HCT116 (cell line): ENCODE measurements around the gene PMEPA1. TPM values are rescaled to one million over a fixed set of nuclear protein-coding genes. Genes with fewer than 3 reads are reported as not detected.

ENCODE experiments used
- ATAC-seq: fragments of 200-7000 bp; cut with Tn5 transposase; 2 replicates; pipeline ENCODE4 v1.9.1; 2020; ENCODE audit warnings: mild to moderate bottlenecking, moderate library complexity
- BruUV-seq: library from RNA; stranded (reverse); fragments of 400-500 nt; replicated peaks from 2 replicates; lab custom pipeline; 2021; lab: Mats Ljungman, UMichigan
- CTCF ChIA-PET: fragments of 300-600 bp; sonication (Branson Sonifier 250); formaldehyde crosslinking; loops from one replicate; lab custom pipeline; 2021; ENCODE audit warnings: antibody characterized with exemption; lab: Charles Lee
- POLR2A ChIA-PET: fragments of 300-600, 350-600 bp; sonication (Branson Sonifier 250); formaldehyde crosslinking; loops from one replicate; lab custom pipeline; 2021; ENCODE audit warnings: antibody characterized with exemption; lab: Charles Lee
- RAD21 ChIA-PET, 2 experiments: fragments of 300-600 bp; sonication (Branson Sonifier 250); formaldehyde crosslinking; loops; one replicate each; lab custom pipeline; 2023; ENCODE audit warnings: low total read pairs in 2 of 2; ENCODE audit not compliant: uncharacterized antibody in 2 of 2, unreplicated experiment in 2 of 2, low non-redundant PET in 1 of 2; lab: Charles Lee
- DNase-seq: peaks from one replicate; pipeline ENCODE4 v3.0.0-alpha.2; 2010; ENCODE audit warnings: low read depth, low spot score
- H2AFZ ChIP-seq: fragments of 200-600 bp; shearing (Covaris generic), sonication (generic); 2 replicates; pipeline ENCODE4 v1.6.1; 2017; ENCODE audit warnings: low read depth, mixed run types, mixed read lengths, antibody characterized with exemption, low read length; ENCODE audit not compliant: poor library complexity, severe bottlenecking
- H3K27ac ChIP-seq: 2 replicates; pipeline ENCODE4 v1.5.1; 2012; ENCODE audit warnings: low read depth, low read length
- H3K27me3 ChIP-seq: fragments of 200-600 bp; sonication (generic); 2 replicates; pipeline ENCODE4 v1.6.1; 2016; ENCODE audit warnings: mixed run types, low read length, mixed read lengths; ENCODE audit not compliant: insufficient read depth
- H3K36me3 ChIP-seq, 2 experiments: fragments of 200-500 bp in 1 of 2; fragments of 200-600 bp in 1 of 2; sonication (Bioruptor generic) in 1 of 2; sonication (generic) in 1 of 2; 2 replicates each; pipeline versions ENCODE4 v1.5.1 to v1.6.1; 2014 to 2016; ENCODE audit warnings: low read length in 2 of 2, inconsistent platforms in 1 of 2, mixed read lengths in 1 of 2, mixed run types in 1 of 2; ENCODE audit not compliant: insufficient read depth in 2 of 2, control insufficient read depth in 1 of 2
- H3K4me1 ChIP-seq, 2 experiments: fragments of 200-600 bp in 1 of 2; sonication (generic) in 1 of 2; 2 replicates each; pipeline versions ENCODE4 v1.5.1 to v1.6.1; 2012 to 2017; ENCODE audit warnings: low read length in 2 of 2, inconsistent platforms in 1 of 2, mild to moderate bottlenecking in 1 of 2, mixed read lengths in 1 of 2, mixed run types in 1 of 2, moderate library complexity in 1 of 2; ENCODE audit not compliant: insufficient read depth in 2 of 2, control insufficient read depth in 1 of 2
- H3K4me2 ChIP-seq: fragments of 200-600 bp; sonication (generic); 2 replicates; pipeline ENCODE4 v1.6.1; 2017; ENCODE audit warnings: mixed run types, low read length, mixed read lengths
- H3K4me3 ChIP-seq, 2 experiments: fragments of 200-600 bp in 1 of 2; sonication (generic) in 1 of 2; replicated peaks in 1 of 2; 2 replicates each; pipeline ENCODE4 v1.5.1; 2011 to 2016; ENCODE audit warnings: low read length in 2 of 2, control low read depth in 1 of 2, low read depth in 1 of 2, mild to moderate bottlenecking in 1 of 2, mixed read lengths in 1 of 2, mixed run types in 1 of 2
- H3K79me2 ChIP-seq: fragments of 200-600 bp; sonication (generic); 2 replicates; pipeline ENCODE4 v1.6.1; 2017; ENCODE audit warnings: mild to moderate bottlenecking, mixed run types, low read length, moderate library complexity, mixed read lengths; ENCODE audit not compliant: insufficient read depth
- H3K9ac ChIP-seq: fragments of 200-600 bp; sonication (generic); 2 replicates; pipeline ENCODE4 v1.6.1; 2016; ENCODE audit warnings: low read length, mixed read lengths
- H3K9me2 ChIP-seq: fragments of 200-600 bp; sonication (generic), shearing (Covaris generic); 2 replicates; pipeline ENCODE4 v1.6.1; 2017; ENCODE audit warnings: mixed run types, mild to moderate bottlenecking, moderate library complexity; ENCODE audit not compliant: insufficient read depth
- H3K9me3 ChIP-seq, 2 experiments: fragments of 200-500 bp in 1 of 2; fragments of 200-600 bp in 1 of 2; sonication (Bioruptor generic) in 1 of 2; sonication (generic) in 1 of 2; 2 replicates each; pipeline ENCODE4 v1.6.1; 2014 to 2017; ENCODE audit warnings: low read length in 2 of 2, mixed read lengths in 2 of 2, inconsistent platforms in 1 of 2, low read depth in 1 of 2, mild to moderate bottlenecking in 1 of 2, mixed run types in 1 of 2, moderate library complexity in 1 of 2; ENCODE audit not compliant: control insufficient read depth in 1 of 2, insufficient read depth in 1 of 2
- H4K20me1 ChIP-seq: fragments of 200-600 bp; sonication (generic), shearing (Covaris generic); 2 replicates; pipeline ENCODE4 v1.6.1; 2017; ENCODE audit warnings: mixed run types, mild to moderate bottlenecking, moderate library complexity; ENCODE audit not compliant: insufficient read depth
- ATF3 ChIP-seq: IDR thresholded peaks from 2 replicates; pipeline ENCODE4 v1.6.1; 2012
- CBX3 ChIP-seq: IDR thresholded peaks from 2 replicates; pipeline ENCODE4 v1.6.1; 2012; ENCODE audit warnings: low read depth
- CEBPB ChIP-seq: IDR thresholded peaks from 2 replicates; pipeline ENCODE4 v1.6.1; 2012; ENCODE audit warnings: low read depth
- CTCF ChIP-seq, 3 experiments: fragments of 200-600 bp in 1 of 3; sonication (generic) in 1 of 3; IDR thresholded peaks in 2 of 3; conservative IDR thresholded peaks in 1 of 3; 2 replicates each; pipeline ENCODE4 v1.5.1; 2012 to 2017; ENCODE audit warnings: low read depth in 2 of 3, low read length in 2 of 3, antibody characterized with exemption in 1 of 3, borderline replicate concordance in 1 of 3, control low read depth in 1 of 3, mild to moderate bottlenecking in 1 of 3, mixed read lengths in 1 of 3, mixed run types in 1 of 3, moderate library complexity in 1 of 3; ENCODE audit not compliant: insufficient read depth in 1 of 3
- EGR1 ChIP-seq: IDR thresholded peaks from 2 replicates; pipeline ENCODE4 v1.6.1; 2012; ENCODE audit warnings: low read depth
- EZH2 ChIP-seq: fragments of 200-600 bp; sonication (generic); IDR thresholded peaks from 2 replicates; pipeline ENCODE4 v1.6.1; 2017; ENCODE audit warnings: antibody characterized with exemption, mixed run types
- EZH2phosphoT487 ChIP-seq: fragments of 200-600 bp; IDR thresholded peaks from 2 replicates; pipeline ENCODE4 v1.6.1; 2018; ENCODE audit warnings: antibody characterized with exemption, borderline replicate concordance
- FOSL1 ChIP-seq: IDR thresholded peaks from 2 replicates; pipeline ENCODE4 v1.6.1; 2012; ENCODE audit warnings: low read depth
- MAX ChIP-seq: IDR thresholded peaks from 2 replicates; pipeline ENCODE4 v1.6.1; 2012
- POLR2A ChIP-seq: IDR thresholded peaks from 2 replicates; pipeline ENCODE4 v1.7.0; 2011; ENCODE audit warnings: borderline replicate concordance; ENCODE audit not compliant: insufficient read depth, insufficient read length; ENCODE audit errors: extremely low read depth
- RAD21 ChIP-seq: IDR thresholded peaks from 2 replicates; pipeline ENCODE4 v1.6.1; 2012; ENCODE audit warnings: low read depth, mild to moderate bottlenecking
- REST ChIP-seq: IDR thresholded peaks from 2 replicates; pipeline ENCODE4 v1.6.1; 2012; ENCODE audit warnings: low read depth
- SIN3A ChIP-seq: IDR thresholded peaks from 2 replicates; pipeline ENCODE4 v1.6.1; 2012; ENCODE audit warnings: low read depth
- SP1 ChIP-seq: IDR thresholded peaks from 2 replicates; pipeline ENCODE4 v1.6.1; 2012; ENCODE audit warnings: low read depth
- SRF ChIP-seq: IDR thresholded peaks from 2 replicates; pipeline ENCODE4 v1.6.1; 2012; ENCODE audit warnings: low read depth
- TCF7L2 ChIP-seq: IDR thresholded peaks from 2 replicates; pipeline ENCODE4 v1.7.0; 2011; ENCODE audit warnings: borderline replicate concordance, inconsistent platforms; ENCODE audit not compliant: insufficient read depth, insufficient read length; ENCODE audit errors: extremely low read depth
- YY1 ChIP-seq: IDR thresholded peaks from 2 replicates; pipeline ENCODE4 v1.6.1; 2011; ENCODE audit warnings: low read length, low read depth, moderate library complexity, mild to moderate bottlenecking; ENCODE audit not compliant: insufficient replicate concordance; ENCODE audit errors: extremely low read depth
- ZBTB33 ChIP-seq: IDR thresholded peaks from 2 replicates; pipeline ENCODE4 v1.6.1; 2011; ENCODE audit warnings: mild to moderate bottlenecking, low read length, moderate library complexity; ENCODE audit not compliant: insufficient replicate concordance; ENCODE audit errors: extremely low read depth
- intact Hi-C: fragments of 100-400 bp; cut with micrococcal nuclease; formaldehyde crosslinking; loops from 2 replicates; pipeline ENCODE4 v1.10.0; 2022
- total RNA-seq: library from RNA; stranded (reverse); gene quantifications from one replicate; pipeline ENCODE4 v1.2.1, GENCODE V29; 2021; ENCODE audit not compliant: unreplicated experiment

PMEPA1 gene
- total RNA-seq, 1 experiment from 2014 or later: 0.64 TPM

- TF ChIP-seq ZBTB33 (no peak), CTCF (IDR thresholded peaks at IDR 0.05 in 2 of 3, conservative IDR thresholded peaks at IDR 0.05 in 1 of 3; ENCODE audit: borderline replicate concordance in 1 of 3, insufficient read depth in 1 of 3, low read depth in 2 of 3, low read length in 2 of 3) (no peak), YY1 (no peak), POLR2A (no peak), RAD21 (no peak), ATF3 (no peak), SP1 (no peak), CEBPB (no peak), EGR1 (no peak), SIN3A (no peak), MAX (no peak), REST (no peak), TCF7L2 (no peak), FOSL1 (no peak), EZH2phosphoT487 (no peak), SRF (no peak), EZH2 (no peak), CBX3 (no peak)
- TF ChIP-seq, all 23 proteins: peak for 0
- no peaks in the 10 kb centered on the region for H3K36me3 ChIP-seq
- DNase-seq: no peak
- POLR2A ChIA-PET: interaction anchor here (1.4 kb wide), 1 partner anchor 8 kb away, joined by 4 read pairs; no protein-coding TSS in a partner anchor
- H3K4me1 ChIP-seq: peaks cover 3 to 9% of the 10 kb centered on the region in 2 experiments; a peak in 3 of 4 replicates
- H3K4me3 ChIP-seq: no peak overlapping the region
- H3K79me2 ChIP-seq: no peaks in the 10 kb centered on the region
- H2AFZ ChIP-seq: no peak overlapping the region
- H3K27me3 ChIP-seq: peaks cover 89% of the 10 kb centered on the region
- intact Hi-C loops: no loop called here
- no peak overlapping the region for H3K9ac ChIP-seq
- no peak for ATAC-seq
- H4K20me1 ChIP-seq: no peaks in the 10 kb centered on the region
- RAD21 ChIA-PET: no interaction called here
- no TSS peak for BruUV-seq
- H3K9me2 ChIP-seq: no peaks in the 10 kb centered on the region
- H3K4me2 ChIP-seq: no peak overlapping the region
- CTCF ChIA-PET: no interaction called here
- H3K27ac ChIP-seq: no peak overlapping the region
- no peaks in the 10 kb centered on the region for H3K9me3 ChIP-seq
Observed at GRCh38 chr20:57707320-57707719, 2.5 kb downstream of the PMEPA1 start.
